SK-N-SH (cell line): Measurements from ENCODE around the gene USP48. TPM values are rescaled to one million over a fixed set of nuclear protein-coding genes. Genes with fewer than 3 reads are reported as not detected.
A peak's percentile ranks its signal among the peaks of the same experiment; 100 is the strongest.
"Not testable (repeated sequence)": the region's sequence is repeated elsewhere in the genome, so short reads cannot be mapped to it uniquely, and the experiment has no call there.

ENCODE experiments used
- CTCF ChIA-PET: fragments of 300-600, 350-600 bp; formaldehyde crosslinking; extraction: SDS; loops from one replicate; lab custom pipeline; 2021; lab: Yijun Ruan, JAX
- POLR2A ChIA-PET: fragments of 350-600 bp; sonication (Branson Sonifier 250); formaldehyde crosslinking; extraction: SDS; loops from one replicate; lab custom pipeline; 2020; ENCODE audit warnings: antibody characterized with exemption, inconsistent platforms; lab: Yijun Ruan, JAX
- DNase-seq: peaks from one replicate; pipeline ENCODE4 v3.0.0; 2012
- H2AFZ ChIP-seq: fragments of 200-600 bp; sonication (generic); 2 replicates; pipeline ENCODE4 v1.8.1; 2016; ENCODE audit warnings: antibody characterized with exemption, mild to moderate bottlenecking, low read depth
- H3F3A ChIP-seq: fragments of 200-600 bp; sonication (generic); replicated peaks from 2 replicates; pipeline ENCODE3; 2016; ENCODE audit warnings: antibody characterized with exemption, mild to moderate bottlenecking; ENCODE audit not compliant: insufficient read depth
- H3K27ac ChIP-seq, 2 experiments: fragments of 200-500 bp in 1 of 2; fragments of 200-600 bp in 1 of 2; sonication (Bioruptor generic) in 1 of 2; sonication (generic), shearing (Covaris generic) in 1 of 2; 2 replicates each; pipeline versions ENCODE4 v1.5.1 to v1.6.1; 2014 to 2016; ENCODE audit warnings: low read depth in 2 of 2, inconsistent platforms in 1 of 2, low read length in 1 of 2, mild to moderate bottlenecking in 1 of 2, mixed read lengths in 1 of 2
- H3K27me3 ChIP-seq: fragments of 200-600 bp; sonication (generic), shearing (Covaris generic); 2 replicates; pipeline ENCODE4 v1.6.1; 2016; ENCODE audit warnings: mixed run types; ENCODE audit not compliant: insufficient read depth
- H3K36me3 ChIP-seq, 2 experiments: fragments of 200-500 bp in 1 of 2; fragments of 200-600 bp in 1 of 2; sonication (Bioruptor generic) in 1 of 2; sonication (generic) in 1 of 2; replicated peaks in 1 of 2; 2 replicates each; pipeline versions ENCODE3 to v1.5.1; 2014 to 2016; ENCODE audit warnings: low read length in 1 of 2, mild to moderate bottlenecking in 1 of 2; ENCODE audit not compliant: insufficient read depth in 2 of 2, control insufficient read depth in 1 of 2
- H3K4me1 ChIP-seq, 2 experiments: fragments of 200-500 bp in 1 of 2; fragments of 200-600 bp in 1 of 2; sonication (Bioruptor generic) in 1 of 2; sonication (generic), shearing (Covaris generic) in 1 of 2; 2 replicates each; pipeline versions ENCODE4 v1.5.1 to v1.6.1; 2014 to 2016; ENCODE audit warnings: low read depth in 1 of 2, low read length in 1 of 2, mixed run types in 1 of 2; ENCODE audit not compliant: insufficient read depth in 2 of 2, control insufficient read depth in 1 of 2
- H3K4me2 ChIP-seq: fragments of 200-600 bp; sonication (generic), shearing (Covaris generic); 2 replicates; pipeline ENCODE4 v1.6.1; 2017; ENCODE audit warnings: mixed run types
- H3K4me3 ChIP-seq, 2 experiments: fragments of 200-500 bp in 1 of 2; fragments of 200-600 bp in 1 of 2; sonication (Bioruptor generic) in 1 of 2; sonication (generic), shearing (Covaris generic) in 1 of 2; 2 replicates each; pipeline versions ENCODE4 v1.5.1 to v1.8.1; 2014 to 2016; ENCODE audit warnings: low read depth in 2 of 2, inconsistent platforms in 1 of 2, low read length in 1 of 2, mild to moderate bottlenecking in 1 of 2, mixed read lengths in 1 of 2, moderate library complexity in 1 of 2
- H3K79me2 ChIP-seq: fragments of 200-600 bp; sonication (generic); 2 replicates; pipeline ENCODE4 v1.8.1; 2017; ENCODE audit warnings: mild to moderate bottlenecking; ENCODE audit not compliant: insufficient read depth
- H3K9ac ChIP-seq: fragments of 200-600 bp; sonication (generic); 2 replicates; pipeline ENCODE4 v1.6.1; 2017; ENCODE audit warnings: mixed run types
- H3K9me2 ChIP-seq: fragments of 200-600 bp; sonication (generic); 2 replicates; pipeline ENCODE4 v1.6.1; 2017; ENCODE audit warnings: mixed run types
- H3K9me3 ChIP-seq: fragments of 200-600 bp; sonication (generic); 2 replicates; pipeline ENCODE4 v1.6.1; 2017; ENCODE audit warnings: mixed run types, mild to moderate bottlenecking, moderate library complexity
- H4K20me1 ChIP-seq: fragments of 200-600 bp; sonication (generic); 2 replicates; pipeline ENCODE4 v1.6.1; 2017; ENCODE audit warnings: mild to moderate bottlenecking, mixed run types; ENCODE audit not compliant: insufficient read depth
- IRF3 ChIP-seq: fragments of 150-350 bp; IDR thresholded peaks from 2 replicates; pipeline ENCODE4 v1.6.1; 2016; ENCODE audit warnings: mild to moderate bottlenecking, low read depth, low read length
- MXI1 ChIP-seq: IDR thresholded peaks from 2 replicates; pipeline ENCODE4 v1.6.1; 2012; ENCODE audit warnings: mild to moderate bottlenecking, low read depth, low read length, improper control_type of control experiment
- NFIC ChIP-seq: IDR thresholded peaks from 2 replicates; pipeline ENCODE4 v1.4.0; 2012; ENCODE audit warnings: borderline replicate concordance
- NRF1 ChIP-seq: IDR thresholded peaks from 2 replicates; pipeline ENCODE4 v1.6.1; 2012; ENCODE audit warnings: low read depth, mild to moderate bottlenecking, low read length
- RAD21 ChIP-seq: IDR thresholded peaks from 2 replicates; pipeline ENCODE4 v1.6.1; 2012; ENCODE audit warnings: mild to moderate bottlenecking, low read length
- WGBS: methylation state at CpG from one replicate; pipeline ENCODE4 v1.1.6; 2017; ENCODE audit warnings: low lambda C conversion rate; 5-methylcytosine and 5-hydroxymethylcytosine counted together
- polyA plus RNA-seq, 3 experiments: library from polyadenylated mRNA; depleted of rRNA; stranded (reverse); fragments of >200 nt; gene quantifications; 2 replicates each; pipeline ENCODE4 v1.2.3, GENCODE V29; 2012

Gene USP48
- polyA plus RNA-seq, 1 of the 3 experiments (the other 2 are of a cell fraction): 13.6 TPM

DNA sequence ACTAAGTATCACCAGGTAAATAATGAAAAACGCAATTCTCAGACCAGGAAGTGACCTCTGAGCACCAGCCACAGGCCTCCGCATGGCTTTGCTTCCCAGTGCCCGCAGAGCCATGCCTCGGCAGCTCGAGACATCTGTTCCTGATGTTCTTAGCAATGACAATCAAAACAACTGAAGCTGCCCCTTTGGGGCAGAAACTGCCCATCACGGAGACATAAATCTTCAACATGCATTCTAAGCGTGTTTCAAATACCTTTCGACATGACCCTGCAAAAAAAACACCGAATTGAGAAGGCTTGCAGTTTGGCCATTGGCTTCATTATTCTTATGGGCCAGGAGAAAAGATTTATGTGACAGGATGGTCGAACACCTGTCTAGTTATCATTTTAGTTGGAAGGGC is 108.0 kb downstream of the USP48 start:
- peaks cover 2% of the 10 kb centered on the region; the same call in 1 of the 2 replicates for H3K27me3 ChIP-seq
- H3K4me3 ChIP-seq: no peak overlapping the region
- H3K4me2 ChIP-seq: no peak overlapping the region
- peaks cover 9 to 28% of the 10 kb centered on the region in 2 experiments; a peak in 3 of 4 replicates for H3K4me1 ChIP-seq
- ChIA-PET POLR2A (no interaction called here), CTCF (no interaction called here)
- H4K20me1 ChIP-seq: peaks cover 7% of the 10 kb centered on the region; the same call in 1 of the 2 replicates
- H3K9me3 ChIP-seq: no peaks in the 10 kb centered on the region
- no peak overlapping the region for H3K27ac ChIP-seq
- DNase-seq: no peak
- no peaks in the 10 kb centered on the region for H3K79me2 ChIP-seq
- WGBS: 94% methylated on average over 10 of the region's 10 CpGs
- peaks cover 20 to 22% of the 10 kb centered on the region in 2 experiments for H3K36me3 ChIP-seq
- H2AFZ ChIP-seq: no peak overlapping the region
- no peaks in the 10 kb centered on the region for H3K9me2 ChIP-seq
- no peak overlapping the region for H3K9ac ChIP-seq
- TF ChIP-seq NRF1 (no peak), IRF3 (no peak), MXI1 (0 out of 2 replicates have a peak, but pooled peaks have one; percentile 23)
- H3F3A ChIP-seq: peaks cover 7% of the 10 kb centered on the region

- Histone ChIP-seq H3K4me1 (peaks cover 9 to 31% of the 10 kb centered on the region in 2 experiments; a peak in 3 of 4 replicates), H3K36me3 (peaks cover 12 to 19% of the 10 kb centered on the region in 2 experiments), H3K27ac (peak overlapping the region in 1 of 2 experiments; percentile 20; a peak in 1 of 4 replicates)
- H3K4me3 ChIP-seq, H3K9ac ChIP-seq, H3K4me2 ChIP-seq, POLR2A ChIA-PET, H3K9me2 ChIP-seq, H3F3A ChIP-seq, H3K9me3 ChIP-seq, H3K27me3 ChIP-seq, H4K20me1 ChIP-seq, H2AFZ ChIP-seq, DNase-seq, H3K79me2 ChIP-seq: not testable (repeated sequence)
- CTCF ChIA-PET: interaction anchor here (0.9 to 4.0 kb wide), 5 partner anchors 15 to 394 kb away, joined by 3 to 22 read pairs (median 3); no protein-coding TSS in a partner anchor
- WGBS: 91% methylated on average over 4 of the region's 7 CpGs
Observed at GRCh38 chr1:21673853-21674252, 109.1 kb downstream of the USP48 start.

DNA sequence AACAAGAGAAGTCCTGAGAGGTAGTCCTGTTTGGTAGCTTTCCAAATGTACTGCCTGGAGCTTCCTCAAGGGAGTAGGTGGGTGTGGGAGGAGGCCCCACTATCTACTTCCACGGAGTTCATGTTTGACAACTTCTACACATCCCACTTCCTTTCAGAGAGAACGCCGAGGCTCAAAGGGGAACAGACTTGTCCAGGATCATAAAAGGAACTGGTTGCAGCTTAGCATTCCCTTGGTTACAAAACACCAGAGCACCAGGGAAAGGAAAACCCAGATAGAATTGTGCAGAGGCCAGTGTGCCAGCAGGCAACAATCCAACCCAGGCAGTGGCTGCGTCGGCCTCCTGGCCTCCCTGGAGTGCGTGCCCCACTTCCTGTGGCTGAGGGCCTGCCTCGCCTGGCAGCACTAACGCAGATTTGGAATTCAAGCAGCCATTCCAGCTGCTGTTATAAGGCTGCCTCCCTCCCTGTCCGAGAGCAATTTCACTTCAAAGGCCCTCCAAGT is 109.6 kb downstream of the USP48 start:
- 63% methylated on average over 8 of the region's 9 CpGs for WGBS
- Histone ChIP-seq H3K27me3 (peaks cover 8% of the 10 kb centered on the region; the same call in 1 of the 2 replicates), H4K20me1 (peaks cover 7% of the 10 kb centered on the region; the same call in 1 of the 2 replicates), H3K4me1 (peaks cover 9 to 32% of the 10 kb centered on the region in 2 experiments; a peak in 3 of 4 replicates), H3K36me3 (peaks cover 11 to 14% of the 10 kb centered on the region in 2 experiments), H3K9ac (no peak overlapping the region), H3K4me3 (no peak overlapping the region), H3K4me2 (no peak overlapping the region; the same call in 1 of the 2 replicates), H3K9me2 (no peaks in the 10 kb centered on the region), H3K79me2 (no peaks in the 10 kb centered on the region), H3F3A (peaks cover 7% of the 10 kb centered on the region), H2AFZ (no peak overlapping the region), H3K27ac (peak overlapping the region in 1 of 2 experiments; percentile 62; a peak in 2 of 4 replicates), H3K9me3 (no peaks in the 10 kb centered on the region)
- CTCF ChIA-PET: interaction anchor here (0.9 to 4.0 kb wide), 6 partner anchors 15 to 394 kb away, joined by 3 to 22 read pairs (median 3); no protein-coding TSS in a partner anchor
- POLR2A ChIA-PET: no interaction called here
- no peak for DNase-seq
- TF ChIP-seq NFIC (peak; percentile 32; the same call in 1 of the 2 replicates), RAD21 (no peak)
